Endothelial cell of umbilical vein (primary cell): ENCODE measurements around the gene MFGE8. TPM values are rescaled to one million over a fixed set of nuclear protein-coding genes. Genes with fewer than 3 reads are reported as not detected.

Experiments used
- BruUV-seq: library from RNA; stranded (reverse); fragments of 400-500 nt; replicated peaks from 2 replicates; lab custom pipeline; 2021; lab: Mats Ljungman, UMichigan
- CTCF ChIA-PET: fragments of 300-600, 350-600 bp; sonication (Branson Sonifier 250); formaldehyde crosslinking; loops from one replicate; lab custom pipeline; 2021; ENCODE audit warnings: antibody characterized with exemption, inconsistent platforms; lab: Charles Lee
- POLR2A ChIA-PET: fragments of 300-600, 350-600 bp; sonication (Branson Sonifier 250); formaldehyde crosslinking; loops from one replicate; lab custom pipeline; 2021; ENCODE audit warnings: antibody characterized with exemption, inconsistent platforms; lab: Charles Lee
- DNase-seq: peaks from one replicate; pipeline ENCODE4 v3.0.0-alpha.2; 2011; ENCODE audit warnings: low read depth, low spot score
- FAIRE-seq: peaks from 2 replicates; lab custom pipeline; 2011; peaks lifted over from hg19 to GRCh38; lab: Jason Lieb, UNC
- H2AFZ ChIP-seq: 2 replicates; pipeline ENCODE4 v1.6.0; 2012; ENCODE audit warnings: low read depth, low read length, control low read depth, inconsistent platforms
- H3K27ac ChIP-seq: 2 replicates; pipeline ENCODE4 v1.5.1; 2011; ENCODE audit warnings: low read depth, mild to moderate bottlenecking, control low read depth, low read length, moderate library complexity; ENCODE audit not compliant: insufficient read depth
- H3K27me3 ChIP-seq, 2 experiments: 2 replicates each; pipeline versions ENCODE4 v1.6.0 to v1.6.1; 2011; ENCODE audit warnings: low read length in 2 of 2, mixed read lengths in 1 of 2; ENCODE audit not compliant: control insufficient read depth in 2 of 2, insufficient read depth in 2 of 2
- H3K36me3 ChIP-seq, 2 experiments: 2 replicates in 1 of 2; 3 replicates in 1 of 2; pipeline ENCODE4 v1.5.1; 2011; ENCODE audit warnings: low read length in 2 of 2, mild to moderate bottlenecking in 1 of 2, moderate library complexity in 1 of 2; ENCODE audit not compliant: control insufficient read depth in 2 of 2, insufficient read depth in 2 of 2; ENCODE audit errors: extremely low read depth in 1 of 2
- H3K4me1 ChIP-seq: 3 replicates; pipeline ENCODE4 v1.5.1; 2011; ENCODE audit warnings: mild to moderate bottlenecking, low read length; ENCODE audit not compliant: control insufficient read depth, insufficient read depth; ENCODE audit errors: extremely low read depth
- H3K4me2 ChIP-seq: 2 replicates; pipeline ENCODE4 v1.6.1; 2011; ENCODE audit warnings: low read length, control low read depth, mixed read lengths; ENCODE audit not compliant: insufficient read depth
- H3K4me3 ChIP-seq, 3 experiments: fragments of 200-600 bp in 1 of 3; sonication (generic), shearing (Covaris generic) in 1 of 3; replicated peaks in 1 of 3; 2 replicates each; pipeline ENCODE4 v1.5.1; 2011 to 2016; ENCODE audit warnings: control low read depth in 3 of 3, low read length in 3 of 3, mild to moderate bottlenecking in 2 of 3, inconsistent platforms in 1 of 3, low read depth in 1 of 3, moderate library complexity in 1 of 3; ENCODE audit not compliant: insufficient read depth in 1 of 3
- H3K79me2 ChIP-seq: 2 replicates; pipeline ENCODE4 v1.6.0; 2012; ENCODE audit warnings: low read length, inconsistent platforms; ENCODE audit not compliant: control insufficient read depth, insufficient read depth
- H3K9ac ChIP-seq: replicated peaks from 2 replicates; pipeline ENCODE3; 2011; ENCODE audit warnings: low read length, control low read depth; ENCODE audit not compliant: insufficient read depth; ENCODE audit errors: extremely low read depth
- H3K9me1 ChIP-seq: replicated peaks from 3 replicates; pipeline ENCODE4 v1.6.0; 2011; ENCODE audit warnings: mild to moderate bottlenecking, low read length; ENCODE audit not compliant: control insufficient read depth, insufficient read depth; ENCODE audit errors: extremely low read depth
- H3K9me3 ChIP-seq: replicated peaks from 2 replicates; pipeline ENCODE4 v1.5.1; 2012; ENCODE audit warnings: low read length, inconsistent platforms; ENCODE audit not compliant: control insufficient read depth, insufficient read depth
- H4K20me1 ChIP-seq: replicated peaks from 2 replicates; pipeline ENCODE3; 2011; ENCODE audit warnings: mild to moderate bottlenecking, low read length; ENCODE audit not compliant: control insufficient read depth, insufficient read depth; ENCODE audit errors: extremely low read depth
- CTCF ChIP-seq, 2 donors: IDR thresholded peaks; 1 replicate in 1 of 2; 2 replicates in 1 of 2; pipeline ENCODE4 v1.5.1; 2011; ENCODE audit warnings: low read length in 2 of 2, mild to moderate bottlenecking in 2 of 2, moderate library complexity in 2 of 2, control low read depth in 1 of 2, inconsistent platforms in 1 of 2, low read depth in 1 of 2; ENCODE audit not compliant: insufficient read depth in 1 of 2; ENCODE audit errors: extremely low read depth in 1 of 2
- EZH2 ChIP-seq: IDR thresholded peaks from 2 replicates; pipeline ENCODE4 v1.6.1; 2012; ENCODE audit warnings: borderline replicate concordance, low read depth, mild to moderate bottlenecking, moderate library complexity, low read length, inconsistent platforms; ENCODE audit not compliant: severe bottlenecking
- FOS ChIP-seq: IDR thresholded peaks from 2 replicates; pipeline ENCODE4 v1.6.1; 2011; ENCODE audit warnings: mild to moderate bottlenecking, low read length, moderate library complexity, borderline replicate concordance; ENCODE audit not compliant: insufficient read depth
- GATA2 ChIP-seq: IDR thresholded peaks from 2 replicates; pipeline ENCODE4 v1.7.0; 2011; ENCODE audit warnings: low read depth, mild to moderate bottlenecking, moderate library complexity, mixed read lengths, low read length; ENCODE audit not compliant: insufficient read length, insufficient read depth
- JUN ChIP-seq: IDR thresholded peaks from 2 replicates; pipeline ENCODE4 v1.6.1; 2011; ENCODE audit warnings: borderline replicate concordance, low read depth; ENCODE audit not compliant: insufficient read length, insufficient read depth
- MYC ChIP-seq: IDR thresholded peaks from one replicate; pipeline ENCODE4 v1.6.1; 2011; ENCODE audit warnings: mild to moderate bottlenecking, low read depth, low read length
- POLR2A ChIP-seq: IDR thresholded peaks from 2 replicates; pipeline ENCODE4 v1.6.1; 2012; ENCODE audit warnings: low read depth, mild to moderate bottlenecking, control low read depth, low read length
- POLR2AphosphoS5 ChIP-seq: IDR thresholded peaks from 2 replicates; pipeline ENCODE4 v1.6.1; 2012; ENCODE audit warnings: low read depth, mild to moderate bottlenecking, control low read depth, low read length, moderate library complexity; ENCODE audit not compliant: insufficient read depth
- dilution Hi-C: fragments of 300-500 bp; cut with MboI; formaldehyde crosslinking; loops from one replicate; pipeline ENCODE4 v1.15.0; 2019; ENCODE audit warnings: low sequenced_read_pairs; ENCODE audit not compliant: extremely low pct_ligation_motif_present
- intact Hi-C: fragments of 100-400 bp; cut with micrococcal nuclease; formaldehyde crosslinking; loops from one replicate; pipeline ENCODE4 v1.10.0; 2022
- polyA plus RNA-seq, 4 experiments: library from polyadenylated mRNA; depleted of rRNA in 3 of 4; stranded (reverse) in 3 of 4; unstranded in 1 of 4; fragments of >200 nt; gene quantifications; 2 replicates each; pipeline versions ENCODE4 v1.2.1 to v1.2.3, GENCODE V29; 2011 to 2012; ENCODE audit warnings: missing spikeins in 1 of 4
- total RNA-seq: library from RNA; stranded (reverse); gene quantifications from 2 replicates; pipeline ENCODE4 v1.2.3, GENCODE V29; 2021
- TF ChIP-seq, protein P1 (sequence below): IDR thresholded peaks from 2 replicates; pipeline ENCODE4 v1.6.1; 2011; ENCODE audit not compliant: insufficient read depth, insufficient read length

Gene MFGE8
- total and polyA plus RNA-seq, 2 donors (not counting 3 experiments of a cell fraction or from before 2014, with no cell fraction given): 108 to 117 TPM

- ChIA-PET POLR2A (interaction anchor here (0.7 kb wide), 1 partner anchor 8 kb away, joined by 4 read pairs; no protein-coding TSS in a partner anchor), CTCF (interaction anchor here (0.5 to 4.3 kb wide), 6 partner anchors 8 to 320 kb away, joined by 3 to 24 read pairs (median 6); no protein-coding TSS in a partner anchor)
- TF ChIP-seq EZH2 (no peak), JUN (no peak), CTCF (IDR thresholded peaks at IDR 0.05; ENCODE audit: extremely low read depth in 1 of 2, insufficient read depth in 1 of 2, low read depth in 1 of 2, low read length in 2 of 2) (no peak), POLR2A (no peak), MYC (no peak), POLR2AphosphoS5 (no peak), GATA2 (no peak), FOS (no peak)
- TF ChIP-seq, protein P1, sequence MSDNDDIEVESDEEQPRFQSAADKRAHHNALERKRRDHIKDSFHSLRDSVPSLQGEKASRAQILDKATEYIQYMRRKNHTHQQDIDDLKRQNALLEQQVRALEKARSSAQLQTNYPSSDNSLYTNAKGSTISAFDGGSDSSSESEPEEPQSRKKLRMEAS: no peak
- Histone ChIP-seq H3K9me3 (no peaks in the 10 kb centered on the region), H3K36me3 (peaks cover 0 to 3% of the 10 kb centered on the region in 2 experiments), H3K27me3 (no peaks in the 10 kb centered on the region), H3K4me2 (no peak overlapping the region), H3K9me1 (no peaks in the 10 kb centered on the region), H3K27ac (no peak overlapping the region), H3K4me1 (peaks cover 24% of the 10 kb centered on the region), H4K20me1 (no peaks in the 10 kb centered on the region), H3K4me3 (no peak overlapping the region), H3K9ac (no peak overlapping the region), H3K79me2 (no peaks in the 10 kb centered on the region), H2AFZ (no peak overlapping the region)
- BruUV-seq: no TSS peak
- DNase-seq (no peak), FAIRE-seq (no peak)
- intact Hi-C loops (no loop called here), dilution Hi-C loops (no loop called here)
These were observed 21.5 kb downstream of the MFGE8 start for GRCh38 chr15:88891540-88892254.
